Measurements from ENCODE around the gene SPG7.

DNA sequence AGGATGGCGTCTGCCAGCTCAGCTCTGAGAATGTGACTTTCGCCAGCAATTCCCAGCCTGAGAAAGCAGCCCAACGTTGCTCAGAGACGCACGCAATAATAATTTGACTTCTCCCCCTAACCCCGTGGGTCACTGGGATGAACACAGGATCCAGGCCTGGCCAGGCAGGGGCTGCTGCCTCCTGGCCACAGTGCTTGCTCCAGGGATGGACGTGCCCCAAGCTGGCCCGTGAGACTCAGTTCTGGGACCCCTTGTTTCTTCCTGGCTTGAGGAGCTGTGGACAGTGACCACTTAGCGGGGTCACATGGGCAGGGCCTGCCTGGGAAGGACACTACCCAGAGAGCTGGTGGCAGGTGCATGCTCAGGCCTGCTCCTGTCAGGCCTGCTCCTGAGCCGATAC lies 91.7 kb downstream of the SPG7 start:
- TF ChIP-seq, protein P1, sequence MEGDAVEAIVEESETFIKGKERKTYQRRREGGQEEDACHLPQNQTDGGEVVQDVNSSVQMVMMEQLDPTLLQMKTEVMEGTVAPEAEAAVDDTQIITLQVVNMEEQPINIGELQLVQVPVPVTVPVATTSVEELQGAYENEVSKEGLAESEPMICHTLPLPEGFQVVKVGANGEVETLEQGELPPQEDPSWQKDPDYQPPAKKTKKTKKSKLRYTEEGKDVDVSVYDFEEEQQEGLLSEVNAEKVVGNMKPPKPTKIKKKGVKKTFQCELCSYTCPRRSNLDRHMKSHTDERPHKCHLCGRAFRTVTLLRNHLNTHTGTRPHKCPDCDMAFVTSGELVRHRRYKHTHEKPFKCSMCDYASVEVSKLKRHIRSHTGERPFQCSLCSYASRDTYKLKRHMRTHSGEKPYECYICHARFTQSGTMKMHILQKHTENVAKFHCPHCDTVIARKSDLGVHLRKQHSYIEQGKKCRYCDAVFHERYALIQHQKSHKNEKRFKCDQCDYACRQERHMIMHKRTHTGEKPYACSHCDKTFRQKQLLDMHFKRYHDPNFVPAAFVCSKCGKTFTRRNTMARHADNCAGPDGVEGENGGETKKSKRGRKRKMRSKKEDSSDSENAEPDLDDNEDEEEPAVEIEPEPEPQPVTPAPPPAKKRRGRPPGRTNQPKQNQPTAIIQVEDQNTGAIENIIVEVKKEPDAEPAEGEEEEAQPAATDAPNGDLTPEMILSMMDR (IDR thresholded peaks at IDR 0.05), result no peak
- TF ChIP-seq POLR2A (IDR thresholded peaks at IDR 0.05), result no peak
